ENCODE data around the gene FANCI.

The FANCI gene

GRCh38 chr15:89243691-89244573, at the start of gene FANCI:
FANCI (plus strand) TSS chr15:89243979; CDS start chr15:89247648, 3,669 bp downstream.
- Histone ChIP-seq H3K4me3 (ENCODE audit: low read length) (peak within 1 kb of the TSS; percentile 86), H3K4me1 (ENCODE audit: low read length) (peaks cover 18% of the 10 kb centered on the region), H3K79me2 (ENCODE audit: low read length) (peaks cover 45% of the 10 kb centered on the region), H2AFZ (ENCODE audit: low read depth, low read length) (peak within 1 kb of the TSS; percentile 95), H3K4me2 (ENCODE audit: low read length) (peak within 1 kb of the TSS; percentile 85), H3K27ac (ENCODE audit: low read length) (peak within 1 kb of the TSS; percentile 83), H3K9ac (ENCODE audit: low read length) (peak within 1 kb of the TSS; percentile 88), H3K36me3 (replicated peaks; ENCODE audit: low read depth, low read length) (peaks cover 28% of the 10 kb centered on the region), H3K27me3 (ENCODE audit: low read depth, low read length) (no peaks in the 10 kb centered on the region), H4K20me1 (ENCODE audit: insufficient read depth, low read length) (peaks cover 11% of the 10 kb centered on the region), H3K9me3 (ENCODE audit: insufficient read depth, low read length) (no peaks in the 10 kb centered on the region)
- TF ChIP-seq CTCF (IDR thresholded peaks at IDR 0.05; ENCODE audit: low read depth, low read length) (peak; percentile 75), EZH2phosphoT487 (IDR thresholded peaks at IDR 0.05; ENCODE audit: low read depth) (no peak)

GRCh38 chr15:89194608-89195007, 49.2 kb upstream of the FANCI start:
- H2AFZ ChIP-seq (ENCODE audit: low read depth, low read length): no peak overlapping the region
- no peak overlapping the region for H3K4me2 ChIP-seq (ENCODE audit: low read length)
- H4K20me1 ChIP-seq (ENCODE audit: insufficient read depth, low read length): no peaks in the 10 kb centered on the region
- no peak overlapping the region for H3K9ac ChIP-seq (ENCODE audit: low read length)
- no peak overlapping the region for H3K27ac ChIP-seq (ENCODE audit: low read length)
- H3K36me3 ChIP-seq (replicated peaks; ENCODE audit: low read depth, low read length): peaks cover 34% of the 10 kb centered on the region
- no peaks in the 10 kb centered on the region for H3K27me3 ChIP-seq (ENCODE audit: low read depth, low read length)
- H3K4me3 ChIP-seq (ENCODE audit: low read length): no peak overlapping the region
- no peaks in the 10 kb centered on the region for H3K79me2 ChIP-seq (ENCODE audit: low read length)
- H3K9me3 ChIP-seq (ENCODE audit: insufficient read depth, low read length): no peaks in the 10 kb centered on the region
- TF ChIP-seq EZH2phosphoT487 (IDR thresholded peaks at IDR 0.05; ENCODE audit: low read depth): no peak
- no peak for TF ChIP-seq CTCF (IDR thresholded peaks at IDR 0.05; ENCODE audit: low read depth, low read length)
- H3K4me1 ChIP-seq (ENCODE audit: low read length): no peaks in the 10 kb centered on the region

GRCh38 chr15:89195836-89196235, 47.9 kb upstream of the FANCI start:
- Histone ChIP-seq H2AFZ (ENCODE audit: low read depth, low read length) (no peak overlapping the region), H3K36me3 (replicated peaks; ENCODE audit: low read depth, low read length) (peaks cover 29% of the 10 kb centered on the region), H3K9ac (ENCODE audit: low read length) (no peak overlapping the region), H3K4me2 (ENCODE audit: low read length) (no peak overlapping the region), H4K20me1 (ENCODE audit: insufficient read depth, low read length) (no peaks in the 10 kb centered on the region), H3K27me3 (ENCODE audit: low read depth, low read length) (no peaks in the 10 kb centered on the region), H3K4me1 (ENCODE audit: low read length) (no peaks in the 10 kb centered on the region), H3K9me3 (ENCODE audit: insufficient read depth, low read length) (no peaks in the 10 kb centered on the region), H3K79me2 (ENCODE audit: low read length) (no peaks in the 10 kb centered on the region), H3K4me3 (ENCODE audit: low read length) (no peak overlapping the region), H3K27ac (ENCODE audit: low read length) (no peak overlapping the region)
- TF ChIP-seq CTCF (IDR thresholded peaks at IDR 0.05; ENCODE audit: low read depth, low read length): no peak
- no peak for TF ChIP-seq EZH2phosphoT487 (IDR thresholded peaks at IDR 0.05; ENCODE audit: low read depth)

GRCh38 chr15:89196241-89196640, 47.5 kb upstream of the FANCI start:
- Histone ChIP-seq H4K20me1 (ENCODE audit: insufficient read depth, low read length) (no peaks in the 10 kb centered on the region), H3K9ac (ENCODE audit: low read length) (no peak overlapping the region), H3K4me2 (ENCODE audit: low read length) (no peak overlapping the region), H3K79me2 (ENCODE audit: low read length) (no peaks in the 10 kb centered on the region), H3K36me3 (replicated peaks; ENCODE audit: low read depth, low read length) (peaks cover 25% of the 10 kb centered on the region), H3K4me3 (ENCODE audit: low read length) (no peak overlapping the region), H3K27ac (ENCODE audit: low read length) (no peak overlapping the region), H3K27me3 (ENCODE audit: low read depth, low read length) (no peaks in the 10 kb centered on the region), H3K4me1 (ENCODE audit: low read length) (no peaks in the 10 kb centered on the region), H2AFZ (ENCODE audit: low read depth, low read length) (no peak overlapping the region), H3K9me3 (ENCODE audit: insufficient read depth, low read length) (no peaks in the 10 kb centered on the region)
- TF ChIP-seq EZH2phosphoT487 (IDR thresholded peaks at IDR 0.05; ENCODE audit: low read depth) (no peak), CTCF (IDR thresholded peaks at IDR 0.05; ENCODE audit: low read depth, low read length) (no peak)

Data from OCI-LY3 (cell line).